Breast epithelium (tissue), 3 donors: ENCODE data around the gene ARFGAP1.

Experiments
- POLR2A ChIP-seq: fragments of 450-650 bp; IDR thresholded peaks from one replicate; pipeline ENCODE4 v1.6.1; 2016; ENCODE audit warnings: antibody characterized with exemption, mild to moderate bottlenecking, moderate library complexity
- POLR2AphosphoS5 ChIP-seq, 3 donors: sonication (generic); formaldehyde crosslinking; IDR thresholded peaks; one replicate each; pipeline ENCODE4 v1.6.1; 2017; ENCODE audit warnings: antibody characterized with exemption in 3 of 3
- TF ChIP-seq, protein P1 (sequence below), 3 donors: fragments of 450-650 bp; IDR thresholded peaks; one replicate each; pipeline ENCODE4 v1.5.1; 2016 to 2017; ENCODE audit warnings: antibody characterized with exemption in 3 of 3, mild to moderate bottlenecking in 3 of 3, moderate library complexity in 3 of 3

DNA sequence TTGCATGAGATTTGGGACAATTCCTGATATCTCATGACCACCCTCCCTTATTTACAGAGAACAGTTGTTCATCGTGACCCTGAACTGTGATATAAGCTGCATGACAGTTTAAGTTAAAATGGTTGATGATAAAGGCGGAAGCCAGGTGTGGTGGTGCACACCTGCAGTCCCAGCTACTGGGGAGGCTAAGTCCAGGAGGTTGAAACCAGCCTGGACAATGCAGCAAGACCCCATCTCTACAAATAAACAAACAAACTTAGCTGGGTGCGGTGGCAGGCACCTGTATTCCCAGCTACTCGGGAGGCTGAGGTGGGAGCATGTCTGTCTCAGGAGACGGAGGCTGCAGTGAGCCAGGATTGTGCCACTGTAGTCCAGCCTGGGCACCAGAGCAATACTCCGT lies 44.4 kb downstream of the ARFGAP1 start:
- TF ChIP-seq, protein P1, sequence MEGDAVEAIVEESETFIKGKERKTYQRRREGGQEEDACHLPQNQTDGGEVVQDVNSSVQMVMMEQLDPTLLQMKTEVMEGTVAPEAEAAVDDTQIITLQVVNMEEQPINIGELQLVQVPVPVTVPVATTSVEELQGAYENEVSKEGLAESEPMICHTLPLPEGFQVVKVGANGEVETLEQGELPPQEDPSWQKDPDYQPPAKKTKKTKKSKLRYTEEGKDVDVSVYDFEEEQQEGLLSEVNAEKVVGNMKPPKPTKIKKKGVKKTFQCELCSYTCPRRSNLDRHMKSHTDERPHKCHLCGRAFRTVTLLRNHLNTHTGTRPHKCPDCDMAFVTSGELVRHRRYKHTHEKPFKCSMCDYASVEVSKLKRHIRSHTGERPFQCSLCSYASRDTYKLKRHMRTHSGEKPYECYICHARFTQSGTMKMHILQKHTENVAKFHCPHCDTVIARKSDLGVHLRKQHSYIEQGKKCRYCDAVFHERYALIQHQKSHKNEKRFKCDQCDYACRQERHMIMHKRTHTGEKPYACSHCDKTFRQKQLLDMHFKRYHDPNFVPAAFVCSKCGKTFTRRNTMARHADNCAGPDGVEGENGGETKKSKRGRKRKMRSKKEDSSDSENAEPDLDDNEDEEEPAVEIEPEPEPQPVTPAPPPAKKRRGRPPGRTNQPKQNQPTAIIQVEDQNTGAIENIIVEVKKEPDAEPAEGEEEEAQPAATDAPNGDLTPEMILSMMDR (IDR thresholded peaks at IDR 0.05) = no peak
- TF ChIP-seq POLR2A (no peak), POLR2AphosphoS5 (IDR thresholded peaks at IDR 0.05) (no peak)
